GM10266 (cell line): ENCODE measurements around the gene TOR1AIP1.
A peak's percentile ranks its signal among the peaks of the same experiment; 100 is the strongest.

Experiments used
- DNase-seq: peaks from one replicate; pipeline ENCODE4 v3.0.0; 2012; ENCODE audit errors: extremely low spot score
- TF ChIP-seq, protein P1 (sequence below): IDR thresholded peaks from 2 replicates; pipeline ENCODE4 v1.5.1; 2012; ENCODE audit warnings: mild to moderate bottlenecking, low read depth; ENCODE audit not compliant: control insufficient read depth, insufficient read depth; ENCODE audit errors: missing control alignments

Gene TOR1AIP1

DNA sequence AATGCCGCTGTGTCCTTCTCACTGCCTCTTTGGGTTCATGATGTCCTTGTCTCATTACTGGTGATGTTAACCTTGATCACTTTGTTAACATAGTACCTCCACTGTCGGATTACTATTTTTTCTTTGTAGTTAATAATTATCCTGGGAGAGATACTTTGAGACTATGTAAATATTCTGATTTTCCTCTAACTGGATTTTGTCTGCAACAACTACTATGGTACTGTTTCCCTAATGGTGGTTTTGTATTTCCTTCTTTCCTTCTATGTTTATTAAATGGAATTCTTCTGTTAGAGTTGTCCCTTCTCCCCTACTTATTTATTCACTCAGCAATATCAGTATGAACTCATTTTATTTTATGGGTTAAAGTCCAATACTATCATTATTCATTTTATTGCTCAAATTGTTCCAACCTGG is 8.6 kb upstream of the TOR1AIP1 start:
- DNase-seq, result no peak
- TF ChIP-seq, protein P1, sequence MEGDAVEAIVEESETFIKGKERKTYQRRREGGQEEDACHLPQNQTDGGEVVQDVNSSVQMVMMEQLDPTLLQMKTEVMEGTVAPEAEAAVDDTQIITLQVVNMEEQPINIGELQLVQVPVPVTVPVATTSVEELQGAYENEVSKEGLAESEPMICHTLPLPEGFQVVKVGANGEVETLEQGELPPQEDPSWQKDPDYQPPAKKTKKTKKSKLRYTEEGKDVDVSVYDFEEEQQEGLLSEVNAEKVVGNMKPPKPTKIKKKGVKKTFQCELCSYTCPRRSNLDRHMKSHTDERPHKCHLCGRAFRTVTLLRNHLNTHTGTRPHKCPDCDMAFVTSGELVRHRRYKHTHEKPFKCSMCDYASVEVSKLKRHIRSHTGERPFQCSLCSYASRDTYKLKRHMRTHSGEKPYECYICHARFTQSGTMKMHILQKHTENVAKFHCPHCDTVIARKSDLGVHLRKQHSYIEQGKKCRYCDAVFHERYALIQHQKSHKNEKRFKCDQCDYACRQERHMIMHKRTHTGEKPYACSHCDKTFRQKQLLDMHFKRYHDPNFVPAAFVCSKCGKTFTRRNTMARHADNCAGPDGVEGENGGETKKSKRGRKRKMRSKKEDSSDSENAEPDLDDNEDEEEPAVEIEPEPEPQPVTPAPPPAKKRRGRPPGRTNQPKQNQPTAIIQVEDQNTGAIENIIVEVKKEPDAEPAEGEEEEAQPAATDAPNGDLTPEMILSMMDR, result no peak

DNA sequence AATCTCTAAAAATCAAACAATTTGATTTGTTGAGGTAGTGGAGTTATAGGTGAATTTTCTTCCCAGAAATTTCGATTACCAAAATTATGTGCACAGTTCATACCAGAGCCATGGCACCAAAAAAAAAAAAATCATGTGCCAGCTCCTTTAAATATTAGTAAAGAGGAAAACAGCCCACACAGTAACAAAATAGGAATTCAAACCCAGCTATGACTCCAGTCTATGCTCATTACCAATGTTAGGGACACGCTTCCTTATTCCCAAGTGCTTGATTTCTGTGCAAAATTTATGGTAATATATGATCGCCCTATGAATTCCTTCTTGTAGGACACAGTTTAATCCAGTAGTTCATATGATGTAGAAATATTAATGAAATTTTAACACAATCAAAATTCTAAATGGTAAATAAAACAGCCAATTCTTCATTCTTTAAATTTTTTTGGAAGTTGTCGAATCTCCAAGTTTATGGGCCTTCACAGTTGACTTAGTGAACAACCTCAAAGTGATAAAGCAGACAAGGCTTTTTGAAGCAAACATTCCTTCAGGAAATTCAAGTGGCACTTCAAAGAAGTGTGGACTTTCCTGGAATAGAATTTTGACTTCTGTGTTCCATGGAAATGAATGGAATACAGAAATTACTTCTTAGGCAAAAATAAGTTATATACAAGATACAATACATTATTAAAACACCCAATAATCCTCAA is 6.3 kb upstream of the TOR1AIP1 start:
- TF ChIP-seq, protein P1, result no peak
- DNase-seq, result no peak

DNA sequence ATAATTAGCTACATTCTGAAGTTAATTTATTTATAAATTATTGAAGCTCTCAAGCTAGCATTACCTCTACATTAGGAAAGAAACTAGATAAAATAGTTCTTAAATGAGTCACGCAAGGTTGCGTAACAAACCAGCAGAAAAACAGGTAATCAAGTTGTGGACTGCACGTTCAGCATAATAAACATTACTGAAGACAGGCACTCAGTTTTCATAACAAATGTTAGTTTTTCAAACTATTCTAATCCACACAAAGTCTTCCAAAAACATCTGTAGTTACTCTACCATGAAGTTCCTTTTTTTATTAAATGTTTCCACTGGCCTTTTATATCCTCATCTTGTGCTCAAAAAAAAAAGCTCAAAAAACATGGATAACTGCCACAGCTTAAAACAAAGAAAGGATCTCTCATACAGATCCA is 5.8 kb upstream of the TOR1AIP1 start:
- no peak for DNase-seq
- TF ChIP-seq, protein P1, result no peak

DNA sequence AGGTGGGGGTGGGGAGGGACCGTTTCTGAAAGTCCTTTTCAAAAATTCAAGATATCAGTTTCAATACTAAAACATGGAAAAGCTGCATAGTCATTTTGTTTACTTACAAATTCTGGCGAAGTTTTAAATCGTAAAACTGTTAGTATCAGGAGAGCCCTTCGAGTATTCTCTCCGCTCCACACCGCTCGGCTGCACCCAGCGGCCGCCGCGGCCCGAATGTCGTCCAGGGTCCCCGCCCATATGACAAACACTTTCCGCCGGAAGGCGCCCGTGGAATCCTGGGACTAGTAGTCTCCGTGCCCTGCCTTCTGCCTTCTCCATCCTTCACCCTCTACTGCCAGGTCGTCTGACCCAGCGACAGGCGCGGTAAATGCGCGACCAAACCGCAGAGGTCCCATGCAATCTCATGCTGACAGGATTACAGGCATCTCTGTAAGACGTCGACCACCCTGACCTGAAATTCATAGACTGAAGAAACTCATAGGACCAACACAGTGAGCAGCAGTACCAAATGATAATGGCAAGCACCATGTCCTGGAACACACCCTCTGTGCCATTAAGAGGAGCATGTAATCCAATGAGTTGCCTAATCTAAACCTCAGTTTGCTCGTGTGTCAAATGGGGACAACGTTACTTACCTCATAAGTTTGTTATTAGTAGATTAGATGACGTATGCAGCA is 4.4 kb upstream of the TOR1AIP1 start, which contains the start of gene TOR1AIP2:
TSS of gene TOR1AIP2 (minus strand) at position 218 of the 680 bp plus-strand sequence. CDS start 25,138 bp downstream, outside the sequence.
- TF ChIP-seq, protein P1, result no peak
- DNase-seq, result peak; percentile 78

DNA sequence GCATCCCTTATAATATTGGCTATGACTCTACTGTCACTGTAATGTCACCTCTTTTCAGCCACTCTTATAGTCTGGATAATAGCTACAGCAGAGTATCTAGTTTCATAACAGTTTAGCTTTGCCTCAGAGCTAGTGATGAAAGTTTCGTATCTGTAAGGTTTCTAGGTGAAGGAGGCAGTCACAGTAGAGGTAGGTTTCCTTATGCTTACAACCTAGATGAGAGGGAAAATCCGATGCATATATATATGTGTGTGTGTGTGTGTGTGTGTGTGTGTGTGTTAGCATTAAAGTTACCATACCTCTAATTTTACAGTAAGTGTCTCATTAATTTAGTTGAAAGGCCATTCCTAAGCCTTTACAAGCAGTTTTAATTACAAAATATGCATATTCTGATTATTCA is 2.3 kb upstream of the TOR1AIP1 start:
- TF ChIP-seq, protein P1, result no peak
- DNase-seq, result no peak

DNA sequence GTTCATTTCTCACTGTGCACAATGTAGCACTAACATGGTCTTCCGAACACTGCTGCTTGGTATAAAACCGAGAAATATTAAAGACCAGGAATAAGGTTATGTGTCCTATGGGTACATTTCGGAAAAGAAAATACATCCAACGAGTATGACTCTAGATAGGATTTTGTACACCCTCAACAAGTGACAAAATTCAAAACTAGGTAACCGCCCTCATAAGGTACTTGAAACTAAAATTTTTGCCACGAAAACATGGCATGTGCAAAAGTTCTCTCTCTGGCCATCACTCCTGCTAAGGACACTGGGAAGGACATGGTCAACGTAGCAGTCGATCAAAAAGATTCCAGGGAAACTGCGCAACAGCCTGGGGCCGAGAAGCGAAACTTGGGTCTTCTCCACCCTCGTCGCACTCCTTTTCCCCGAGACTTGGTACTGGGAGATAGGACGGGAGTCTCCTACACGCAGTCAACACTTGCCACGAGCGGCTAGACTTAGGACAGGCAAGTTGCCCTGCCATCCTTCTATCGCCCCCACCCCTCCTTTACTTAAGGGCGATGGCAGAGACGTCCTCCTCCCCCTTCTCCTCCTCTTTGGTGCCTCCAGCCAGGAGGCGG is 338 bp upstream of the TOR1AIP1 start:
- DNase-seq, result no peak

More for the DNA sequence above, 338 bp upstream of the TOR1AIP1 start:
- TF ChIP-seq, protein P1, result no peak
